HG03066 (cell line): ENCODE results near the gene POLR2I.

Experiments used
- ATAC-seq: cut with Tn5 transposase; IDR thresholded peaks from one replicate; pipeline ENCODE4 v1.9.1; 2021; ENCODE audit warnings: low read depth; ENCODE audit not compliant: unreplicated experiment

Gene POLR2I

DNA sequence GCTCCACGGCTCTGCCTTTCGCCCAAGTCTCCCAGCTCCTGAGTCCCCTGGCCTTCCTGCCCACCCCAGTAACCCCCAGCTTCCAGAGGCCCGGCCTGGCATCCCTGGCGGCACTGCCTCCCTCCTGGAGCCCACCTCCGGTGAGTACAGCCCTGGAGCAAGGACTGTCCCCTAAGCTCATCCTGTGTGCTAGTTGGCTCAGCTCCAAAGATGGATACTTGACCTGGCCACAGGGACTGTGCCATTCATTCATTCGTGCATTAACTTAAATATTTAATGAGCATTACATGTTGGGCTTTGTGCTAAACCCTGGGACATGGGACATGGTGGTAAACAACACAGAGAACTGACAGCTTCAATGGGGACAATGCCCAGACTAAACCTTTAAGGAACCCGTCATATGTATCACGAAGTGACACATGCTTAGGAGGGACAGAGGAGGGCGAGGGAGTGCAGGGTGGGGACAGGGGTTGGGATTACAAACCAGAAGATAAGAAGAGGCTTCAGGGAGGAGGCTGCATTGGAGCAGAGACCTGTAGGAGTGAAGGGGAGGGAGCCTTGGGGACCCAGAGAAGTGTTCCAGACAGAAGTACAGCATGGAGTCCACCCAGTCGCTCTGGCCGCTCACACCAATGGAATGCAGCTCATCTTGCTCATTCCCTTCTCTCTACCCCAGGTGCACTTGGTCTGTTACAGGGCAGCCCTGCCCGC lies 10.7 kb downstream of the POLR2I start:
- no peak for ATAC-seq

DNA sequence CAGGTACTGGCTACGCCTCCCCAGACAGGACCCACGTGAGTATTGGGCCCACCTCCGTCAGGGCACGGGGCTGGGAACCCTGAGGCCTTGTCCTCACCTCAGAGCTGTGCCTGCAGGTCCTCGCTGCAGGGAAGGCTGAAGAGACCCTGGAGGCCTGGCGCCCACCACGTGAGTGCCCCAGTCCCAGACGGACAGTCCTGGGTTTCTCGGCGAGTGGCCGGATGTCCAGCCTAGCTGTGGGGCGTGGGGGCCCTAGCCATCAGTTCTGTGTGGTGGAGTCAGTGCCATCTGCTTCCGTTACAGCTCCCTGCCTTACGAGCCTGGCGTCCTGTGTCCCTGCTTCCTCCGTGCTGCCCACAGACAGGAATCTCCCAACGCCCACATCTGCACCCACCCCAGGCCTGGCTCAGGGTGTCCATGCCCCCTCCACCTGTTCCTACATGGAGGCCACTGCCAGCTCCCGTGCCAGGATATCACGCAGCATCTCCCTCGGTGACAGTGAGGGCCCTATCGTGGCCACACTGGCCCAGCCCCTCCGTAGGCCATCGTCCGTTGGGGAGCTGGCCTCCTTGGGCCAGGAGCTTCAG lies 11.5 kb downstream of the POLR2I start:
- ATAC-seq, result no peak

DNA sequence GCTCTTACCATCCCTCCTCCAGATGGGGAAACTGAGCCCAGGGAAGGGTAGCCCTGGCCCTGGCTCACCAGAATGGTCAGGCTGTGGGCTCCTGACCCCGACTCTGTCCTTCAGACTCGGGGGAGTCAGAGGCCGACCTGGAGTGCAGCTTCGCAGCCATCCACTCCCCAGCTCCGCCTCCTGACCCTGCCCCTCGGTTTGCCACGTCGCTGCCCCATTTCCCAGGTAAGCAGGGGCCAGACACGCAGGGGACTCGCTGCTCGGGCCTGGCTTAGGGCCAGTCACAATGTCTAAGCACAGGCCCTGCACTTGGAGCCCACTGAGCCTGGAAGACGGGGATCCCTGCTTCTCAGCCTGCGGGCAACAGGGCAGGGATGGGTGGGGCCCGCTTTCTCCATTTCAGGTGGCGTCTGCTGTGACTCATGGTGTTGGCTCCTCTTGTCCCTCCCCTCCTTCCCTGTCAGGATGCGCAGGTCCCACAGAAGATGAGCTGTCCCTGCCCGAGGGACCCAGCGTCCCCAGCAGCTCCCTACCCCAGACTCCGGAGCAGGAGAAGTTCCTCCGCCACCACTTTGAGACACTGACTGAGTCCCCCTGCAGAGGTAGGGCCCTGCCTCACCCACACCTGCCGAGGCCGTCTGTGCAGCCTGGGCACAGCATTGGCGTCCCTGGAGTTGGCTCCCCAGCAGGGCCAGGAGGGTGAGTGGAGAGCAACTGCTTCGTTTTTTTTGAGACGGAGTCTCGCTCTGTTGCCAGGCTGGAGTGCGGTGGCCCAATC lies 12.9 kb downstream of the POLR2I start:
- no peak for ATAC-seq

DNA sequence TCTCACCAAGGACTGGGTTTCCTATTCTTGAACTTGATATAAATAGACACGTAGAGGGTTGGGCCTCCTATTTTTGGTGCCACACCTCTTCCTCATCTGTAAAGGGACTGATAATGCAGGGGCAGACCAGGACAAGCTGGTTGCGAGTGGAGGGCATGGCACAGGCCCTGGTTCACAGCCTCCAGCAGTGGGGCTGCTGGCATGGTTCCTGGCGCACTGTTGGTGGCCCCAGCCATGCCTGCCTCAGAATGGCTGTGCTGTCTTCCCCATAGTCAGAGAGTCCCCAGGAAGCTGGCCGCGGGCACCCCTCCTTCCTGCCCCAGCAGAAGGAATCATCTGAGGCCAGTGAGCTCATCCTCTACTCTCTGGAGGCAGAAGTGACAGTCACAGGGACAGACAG lies 14.2 kb downstream of the POLR2I start:
- ATAC-seq, result no peak

DNA sequence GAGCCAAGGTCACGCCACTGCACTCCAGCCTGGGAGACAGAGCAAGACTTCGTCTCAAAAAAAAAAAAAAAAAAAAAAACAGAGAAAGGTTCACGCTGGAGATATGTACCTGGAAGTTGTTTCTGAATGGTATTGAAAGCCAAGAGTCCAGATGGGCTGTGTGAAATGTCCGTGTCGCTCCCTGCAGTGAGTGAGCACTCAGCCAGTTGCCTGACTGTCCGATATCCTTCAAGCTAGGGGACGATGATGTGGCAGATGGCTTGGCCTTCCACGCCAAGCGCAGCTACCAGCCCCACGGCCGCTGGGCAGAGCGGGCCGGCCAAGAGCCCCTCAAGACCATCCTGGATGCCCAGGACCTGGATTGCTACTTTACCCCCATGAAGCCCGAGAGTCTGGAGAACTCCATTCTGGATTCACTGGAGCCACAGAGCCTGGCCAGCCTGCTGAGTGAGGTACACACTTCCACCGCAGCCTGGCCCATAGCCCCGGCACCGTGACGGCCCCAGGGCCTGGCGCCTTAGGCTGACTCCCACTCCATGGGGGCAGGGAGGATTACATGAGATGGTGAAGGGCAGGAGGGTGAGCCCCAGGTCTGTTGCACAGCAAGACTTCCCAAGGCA lies 15.4 kb downstream of the POLR2I start:
- ATAC-seq, result no peak

DNA sequence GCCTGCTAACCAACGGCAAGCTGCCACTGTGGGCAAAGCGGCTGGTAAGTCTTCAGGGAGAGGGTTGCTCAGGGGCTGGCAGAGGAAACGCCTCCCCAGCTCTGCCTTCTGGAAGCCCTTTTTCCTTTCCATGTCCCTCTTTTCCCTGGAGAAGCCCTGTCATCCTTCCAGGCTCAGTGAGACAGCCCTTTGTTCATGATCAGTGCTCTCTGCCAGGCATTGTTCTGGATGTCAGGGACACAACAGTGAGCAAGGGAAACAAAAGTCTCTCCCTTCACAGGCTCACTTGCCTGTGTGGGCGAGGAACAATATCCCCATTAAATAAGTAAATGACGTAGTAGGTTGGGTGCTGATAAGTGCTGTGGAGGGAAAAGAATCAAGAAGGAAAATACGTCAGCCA lies 17.6 kb downstream of the POLR2I start:
- no peak for ATAC-seq

DNA sequence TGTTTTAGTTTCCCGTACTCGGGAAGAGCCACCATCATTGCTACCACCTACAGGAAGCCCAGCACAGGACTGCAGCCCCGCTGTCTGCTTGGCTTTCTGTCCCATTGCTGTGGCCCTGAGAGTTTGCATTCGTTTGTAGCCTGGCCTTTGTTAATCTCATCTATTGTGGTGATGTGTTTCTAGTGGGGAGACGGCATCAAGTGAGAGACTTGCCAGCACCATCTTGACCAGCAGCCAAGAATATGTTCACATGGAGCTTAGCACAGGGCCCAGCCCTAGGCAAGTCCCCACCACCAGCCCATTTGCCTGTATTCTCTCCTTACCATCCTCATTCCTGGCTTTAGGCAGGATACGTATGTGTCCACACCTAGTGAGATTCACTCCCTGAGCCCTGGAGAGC lies 21.0 kb downstream of the POLR2I start:
- ATAC-seq, result no peak

DNA sequence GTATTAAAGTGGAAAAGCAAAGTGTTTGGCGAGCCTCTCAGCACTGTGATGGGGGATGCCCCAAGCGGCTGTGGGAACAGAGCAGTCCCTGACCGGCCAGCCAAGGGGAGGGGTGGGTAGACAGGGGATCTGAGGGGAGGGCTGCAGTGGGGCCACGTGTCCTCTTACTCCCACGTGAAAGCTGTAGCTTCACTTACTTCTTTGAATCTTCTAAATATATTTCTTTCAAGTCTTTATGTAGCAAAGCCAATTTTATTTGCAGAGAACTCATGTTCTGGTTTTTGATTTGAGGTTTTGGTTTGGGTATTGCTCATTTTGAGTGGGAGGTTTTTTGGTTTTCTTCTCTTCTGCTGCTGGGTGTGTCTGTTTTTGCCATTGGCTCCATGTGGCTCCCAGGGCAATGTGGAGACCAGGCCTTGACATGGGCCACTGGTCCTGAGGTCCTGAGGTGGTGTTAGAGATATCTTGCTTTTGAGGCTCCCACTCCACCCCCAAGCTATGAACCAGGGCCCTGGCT lies 21.5 kb downstream of the POLR2I start:
- no peak for ATAC-seq

DNA sequence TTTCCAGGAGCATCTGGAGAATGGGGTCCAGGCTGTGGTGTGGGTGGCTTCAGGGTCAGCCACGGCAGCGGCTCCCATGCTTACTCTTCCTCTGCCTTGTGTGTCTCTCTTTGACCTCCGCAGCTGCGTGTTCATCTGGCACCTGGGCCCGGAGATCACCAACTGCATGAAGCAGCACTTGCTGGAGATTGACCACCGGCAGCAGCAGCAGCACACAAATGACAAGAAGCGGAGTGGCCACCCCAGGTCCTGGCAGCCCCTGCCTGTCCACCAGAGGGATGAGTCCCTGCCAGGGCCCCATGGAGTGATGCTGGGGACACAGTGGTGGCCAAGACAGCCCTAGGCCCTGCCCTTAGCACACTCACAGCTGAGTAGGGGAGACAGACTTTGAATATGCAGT lies 22.1 kb downstream of the POLR2I start:
- no peak for ATAC-seq

DNA sequence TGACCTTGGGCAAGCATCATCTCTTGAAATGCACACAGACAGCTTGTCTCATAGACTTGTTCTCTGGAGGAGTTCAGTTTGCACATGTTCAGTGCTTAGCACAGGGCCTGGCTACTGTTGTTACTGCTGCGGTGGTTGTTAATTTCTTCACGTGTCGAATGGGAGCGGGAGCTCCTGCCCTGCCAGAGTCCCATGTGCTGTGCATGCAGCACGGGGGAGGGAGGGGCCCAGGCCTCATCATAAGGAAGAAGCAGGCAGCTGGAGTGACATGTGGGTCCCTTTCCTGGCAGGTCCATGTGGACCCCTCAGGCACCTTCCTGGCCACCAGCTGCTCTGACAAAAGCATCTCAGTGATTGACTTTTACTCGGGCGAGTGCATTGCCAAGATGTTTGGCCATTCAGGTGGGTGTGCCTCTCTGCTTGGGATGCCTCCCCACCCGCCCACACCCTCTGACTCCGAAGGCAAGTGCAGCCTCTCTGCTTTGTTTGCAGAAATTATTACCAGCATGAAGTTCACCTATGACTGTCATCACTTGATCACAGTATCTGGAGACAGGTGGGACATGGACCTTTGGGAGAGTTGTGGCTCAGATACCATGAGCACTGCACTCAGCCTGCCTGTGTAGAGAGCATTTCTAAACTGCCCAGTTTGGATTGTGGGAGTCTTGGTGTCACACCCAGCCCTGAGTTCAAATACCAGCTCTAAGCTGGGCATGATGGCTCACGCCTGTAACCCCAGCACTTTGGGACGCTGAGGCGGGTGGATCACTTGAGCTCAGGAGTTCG lies 23.6 kb downstream of the POLR2I start:
- no peak for ATAC-seq

DNA sequence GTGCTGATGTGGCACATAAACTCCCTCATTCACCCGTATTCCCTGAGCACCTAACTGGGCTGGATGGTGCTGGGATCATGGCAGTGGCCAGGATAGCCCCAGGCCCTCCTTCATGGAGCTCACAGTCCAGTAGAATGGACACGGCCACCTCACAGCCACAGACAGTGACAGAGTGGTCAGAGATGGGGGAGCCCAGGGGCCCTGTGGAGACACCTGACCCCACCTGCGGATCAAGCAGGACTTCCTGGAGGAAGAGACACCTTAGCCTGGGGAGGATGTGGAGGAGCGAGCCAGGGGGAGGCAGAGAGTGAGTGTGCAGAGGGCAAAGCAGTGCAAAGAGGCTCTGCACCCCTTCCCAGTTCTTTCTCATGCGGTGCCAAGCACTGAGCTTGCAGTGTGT lies 24.8 kb downstream of the POLR2I start:
- no peak for ATAC-seq

DNA sequence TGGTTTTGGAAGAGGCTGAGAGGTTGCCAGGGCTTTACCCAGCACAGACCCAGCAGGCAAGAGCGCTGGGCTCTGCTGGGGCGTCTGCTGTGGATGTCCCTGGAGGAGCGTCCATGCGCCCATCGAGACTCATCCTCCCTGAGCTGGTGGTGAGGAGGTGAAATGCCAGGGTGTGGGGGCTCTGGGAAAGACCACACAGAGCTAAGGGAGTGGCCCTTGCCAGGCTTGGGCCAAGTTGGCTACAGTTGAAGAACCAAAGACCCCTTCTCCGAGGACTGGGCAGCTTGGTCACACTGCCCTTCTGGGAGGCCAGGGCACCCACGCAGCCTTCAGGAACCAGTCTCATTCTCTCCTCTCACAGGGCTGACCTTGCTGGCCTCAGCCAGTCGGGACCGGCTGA lies 28.3 kb downstream of the POLR2I start:
- ATAC-seq, result no peak

DNA sequence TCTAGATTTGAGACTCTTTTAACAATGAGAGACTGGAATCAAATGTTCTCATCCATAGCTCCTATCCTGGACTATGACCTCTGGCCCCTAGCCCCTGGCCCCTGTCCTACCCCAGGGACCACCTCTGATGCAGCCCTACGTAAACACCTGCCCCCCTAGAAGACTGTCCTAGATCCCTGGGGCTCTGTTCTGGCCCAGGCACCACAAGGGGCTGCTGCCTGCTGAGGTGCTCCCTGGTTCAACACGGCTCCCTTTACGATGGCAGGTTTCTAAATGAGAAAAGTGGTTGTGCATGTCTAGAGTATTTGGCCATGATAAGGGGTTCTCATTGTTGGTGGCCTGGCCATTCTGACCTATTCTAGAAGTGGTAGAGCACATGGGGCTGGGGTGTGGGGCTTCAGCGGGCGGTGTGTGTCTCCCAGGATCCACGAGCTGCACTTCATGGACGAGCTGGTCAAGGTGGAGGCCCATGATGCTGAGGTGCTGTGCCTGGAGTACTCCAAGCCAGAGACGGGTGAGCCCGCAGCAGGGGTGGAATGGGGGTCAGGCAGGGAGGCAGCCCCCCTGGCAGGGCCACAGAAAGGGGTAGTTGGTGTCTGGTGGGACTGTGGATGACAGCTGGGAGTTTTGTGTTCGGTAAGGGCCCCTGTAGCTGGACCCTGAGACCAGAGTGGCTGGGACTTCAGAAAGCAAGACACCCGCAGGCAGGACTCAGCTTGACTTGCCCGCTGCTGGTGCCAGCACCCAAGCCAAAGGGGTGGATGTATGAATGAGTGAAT lies 30.3 kb downstream of the POLR2I start:
- no peak for ATAC-seq

DNA sequence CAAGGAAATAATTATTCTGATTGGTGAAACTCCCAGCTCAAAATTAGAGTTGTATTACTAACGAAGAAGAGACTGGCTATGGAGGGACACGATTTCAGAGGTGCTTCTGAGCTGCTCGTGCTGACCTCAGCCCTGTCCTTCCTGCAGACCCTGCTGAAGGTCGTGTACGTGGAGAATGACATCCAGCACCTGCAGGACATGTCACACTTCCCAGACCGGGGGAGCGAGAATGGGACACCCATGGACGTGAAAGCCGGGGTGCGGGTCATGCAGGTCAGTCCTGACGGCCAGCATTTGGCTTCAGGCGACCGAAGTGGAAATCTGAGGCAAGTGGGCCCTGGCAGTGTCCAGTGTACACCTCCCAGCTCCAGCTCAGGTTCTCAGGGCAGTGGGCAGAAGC lies 31.8 kb downstream of the POLR2I start:
- no peak for ATAC-seq

DNA sequence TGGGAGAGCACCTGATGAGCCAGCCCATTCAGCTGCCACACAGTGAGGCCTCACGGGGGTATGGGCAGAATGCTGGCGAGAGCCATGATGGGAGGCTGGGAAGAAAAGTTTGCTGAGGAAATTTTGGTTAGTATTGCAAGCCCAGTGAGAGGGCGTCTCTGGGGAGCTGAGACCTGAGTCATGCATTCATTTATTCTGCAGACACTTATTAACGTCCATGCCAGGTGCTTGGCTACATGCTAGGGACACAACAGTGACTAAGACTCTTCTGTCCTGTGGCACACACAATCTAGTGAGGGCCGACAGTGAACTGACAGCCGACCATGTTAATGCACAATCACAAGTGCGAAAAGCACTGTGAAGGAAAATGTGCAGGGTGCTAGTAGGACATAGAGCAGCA lies 32.8 kb downstream of the POLR2I start:
- ATAC-seq, result no peak

DNA sequence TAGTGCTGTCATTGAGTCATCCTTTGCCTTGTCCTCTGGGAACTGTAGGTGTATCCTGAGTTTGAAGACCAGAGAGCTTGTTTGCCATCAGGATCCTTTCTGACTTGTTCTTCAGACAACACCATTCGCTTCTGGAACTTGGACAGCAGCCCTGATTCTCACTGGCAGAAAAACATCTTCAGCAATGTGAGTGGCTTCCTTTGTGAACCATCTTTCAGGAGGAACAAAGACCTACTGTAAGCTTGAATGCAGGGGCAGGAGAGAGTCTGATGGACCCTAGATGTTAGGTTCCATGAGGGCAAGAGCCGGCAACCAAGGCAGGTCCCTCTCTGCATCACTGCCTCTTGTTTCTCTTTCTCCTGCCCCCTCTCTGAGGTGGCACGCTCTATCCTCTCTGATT lies 33.3 kb downstream of the POLR2I start:
- no peak for ATAC-seq

DNA sequence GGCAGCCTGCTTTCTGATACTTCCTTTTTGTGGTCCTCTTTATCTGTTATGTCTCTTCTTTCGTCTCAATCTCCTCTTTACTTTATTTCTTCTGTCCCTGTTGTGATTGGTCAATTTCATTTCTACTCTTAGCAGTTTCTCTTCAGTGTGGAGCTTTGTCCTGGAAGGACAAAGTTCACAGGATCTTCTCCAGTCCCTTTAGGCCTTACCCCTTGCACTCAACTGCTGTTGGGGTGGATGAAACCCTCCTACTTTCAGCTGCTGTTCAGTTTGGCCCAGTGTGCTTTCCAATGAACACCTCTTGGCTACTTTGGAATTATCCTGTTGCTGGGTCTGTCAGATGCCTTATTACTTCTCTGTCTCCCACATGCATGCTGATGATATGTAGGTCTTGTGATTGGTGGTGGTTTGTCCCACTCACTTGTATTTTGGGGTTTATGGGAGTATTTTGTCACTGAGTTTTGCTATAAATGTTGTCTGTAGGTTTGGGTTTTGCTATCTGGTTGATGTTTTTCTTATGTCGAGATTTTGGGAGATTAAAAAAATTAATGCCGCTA lies 35.2 kb downstream of the POLR2I start:
- no peak for ATAC-seq

DNA sequence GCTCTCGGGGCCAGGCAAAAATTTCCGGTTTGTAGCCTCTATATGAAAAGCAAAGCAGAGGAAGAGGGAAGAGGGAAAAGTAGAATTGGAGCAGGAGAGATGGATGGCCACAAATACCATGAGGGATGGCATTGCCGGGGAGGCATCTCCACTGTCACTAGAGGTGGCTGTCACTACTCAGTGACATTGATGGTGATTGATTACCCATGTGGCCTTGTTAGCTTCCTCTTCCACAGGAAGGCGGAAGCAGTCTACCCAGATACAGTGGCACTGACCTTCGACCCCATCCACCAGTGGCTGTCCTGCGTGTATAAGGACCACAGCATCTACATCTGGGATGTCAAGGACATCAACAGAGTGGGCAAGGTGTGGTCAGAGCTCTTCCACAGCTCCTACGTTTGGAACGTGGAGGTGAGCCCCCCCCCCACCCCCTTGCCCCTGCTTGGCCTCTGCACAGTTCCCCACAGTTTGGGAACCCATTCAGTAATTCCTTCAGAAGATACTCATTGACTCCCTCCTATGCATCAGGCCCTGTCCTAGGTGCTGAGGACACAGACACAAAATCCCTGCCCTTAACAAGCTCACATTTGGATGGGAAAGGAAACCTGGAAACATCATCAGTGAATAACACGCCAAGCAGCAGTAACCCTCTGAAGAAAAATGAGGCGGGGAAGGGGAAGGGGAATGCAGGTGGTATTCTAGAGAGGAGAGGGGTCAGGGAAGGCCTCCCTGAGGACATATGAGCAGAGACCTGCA lies 41.4 kb downstream of the POLR2I start:
- ATAC-seq, result no peak

DNA sequence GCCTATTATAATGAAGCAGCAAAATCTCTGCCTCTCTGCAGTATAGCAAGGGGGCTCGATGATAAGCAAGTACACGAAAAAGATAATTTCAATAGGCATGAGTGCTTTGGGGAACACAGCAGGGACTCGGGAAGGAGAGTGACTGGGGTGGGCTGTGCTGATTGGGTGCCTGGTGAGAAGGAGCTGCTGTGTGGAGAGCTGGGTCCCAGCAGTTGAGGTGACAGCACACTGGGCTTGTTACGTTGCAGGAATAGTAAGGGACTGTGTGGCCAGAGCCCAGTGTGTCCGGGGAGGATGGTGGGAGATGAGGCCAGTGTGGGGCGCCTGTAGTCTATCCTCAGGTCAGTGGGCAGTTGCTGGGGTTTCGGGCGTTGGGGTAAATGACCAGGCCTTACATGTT lies 42.6 kb downstream of the POLR2I start:
- no peak for ATAC-seq
